Fibroblast of skin of scalp (primary cell): Measurements from ENCODE around the gene COL4A3.

ENCODE experiments used
- DNase-seq: peaks from one replicate; pipeline ENCODE4 v3.0.0-alpha.2; 2013

Gene COL4A3

DNA sequence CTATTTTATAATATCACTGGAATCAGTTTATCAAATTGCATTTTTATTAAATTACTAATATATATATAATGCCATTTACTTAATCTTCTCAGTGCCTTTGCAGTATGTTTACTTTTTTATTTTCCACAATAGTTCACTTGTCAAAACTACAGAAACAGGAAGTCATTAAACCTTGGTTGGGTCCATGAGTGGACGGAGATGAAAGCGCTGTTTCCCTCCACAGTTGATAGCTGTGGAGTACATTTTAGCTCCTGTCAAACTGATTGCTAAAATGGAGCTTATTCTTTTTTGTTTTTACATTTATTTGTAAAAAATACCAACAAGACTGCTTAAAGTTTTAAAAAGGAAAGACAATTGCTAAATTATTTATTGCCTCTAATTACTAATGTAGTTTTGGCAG is 179.8 kb downstream of the COL4A3 start:
- DNase-seq, result no peak

GRCh38 chr2:227347117-227347516 is 182.7 kb downstream of the COL4A3 start:
- DNase-seq, result no peak

DNA sequence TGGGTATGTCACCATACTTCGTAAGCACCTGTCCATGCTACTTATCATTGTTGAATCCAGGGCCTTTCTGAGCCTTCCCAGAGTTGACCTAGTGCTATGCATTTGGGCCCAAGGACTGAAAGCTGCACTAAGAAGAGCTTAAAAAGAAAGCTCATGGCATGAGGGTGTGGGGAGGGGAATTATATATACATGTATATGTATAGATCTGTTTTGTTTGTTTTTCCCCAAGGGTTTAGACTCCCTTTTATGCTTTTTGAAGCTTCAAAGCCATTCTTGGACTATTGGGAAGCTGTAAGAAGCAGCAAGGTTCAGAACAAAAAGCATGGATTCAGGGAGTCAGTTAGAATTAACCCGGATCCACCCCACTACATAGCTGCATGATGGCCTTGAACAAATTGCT is 183.9 kb downstream of the COL4A3 start:
- no peak for DNase-seq

DNA sequence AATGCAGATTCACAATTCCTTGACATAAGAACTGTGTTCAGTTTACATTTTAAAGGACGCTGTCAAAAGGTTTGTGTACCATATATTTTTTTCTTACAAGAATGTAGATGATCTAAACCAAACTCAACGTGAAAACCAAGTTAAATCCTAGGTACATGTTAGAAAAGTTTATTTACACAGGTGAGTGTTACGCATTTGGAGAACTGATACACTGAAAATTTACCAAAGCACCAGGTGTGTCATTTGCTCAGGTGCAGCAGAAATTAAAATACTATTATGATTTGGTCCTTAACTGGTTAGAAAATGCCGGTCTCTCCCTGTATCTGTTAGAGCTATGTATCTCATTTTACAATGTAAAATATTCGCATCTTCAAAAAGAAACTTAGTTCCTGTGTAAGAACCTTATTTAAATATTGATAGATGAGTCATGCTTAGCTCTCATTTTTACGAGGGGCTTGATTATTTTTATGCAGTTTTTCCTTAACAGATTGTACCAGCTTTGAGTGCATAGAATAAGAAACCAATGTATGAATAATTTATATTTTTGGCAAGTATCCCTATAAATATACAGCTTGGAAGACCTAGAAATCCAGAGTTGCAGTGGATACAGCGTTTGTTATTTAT is 185.7 kb downstream of the COL4A3 start:
- no peak for DNase-seq

DNA sequence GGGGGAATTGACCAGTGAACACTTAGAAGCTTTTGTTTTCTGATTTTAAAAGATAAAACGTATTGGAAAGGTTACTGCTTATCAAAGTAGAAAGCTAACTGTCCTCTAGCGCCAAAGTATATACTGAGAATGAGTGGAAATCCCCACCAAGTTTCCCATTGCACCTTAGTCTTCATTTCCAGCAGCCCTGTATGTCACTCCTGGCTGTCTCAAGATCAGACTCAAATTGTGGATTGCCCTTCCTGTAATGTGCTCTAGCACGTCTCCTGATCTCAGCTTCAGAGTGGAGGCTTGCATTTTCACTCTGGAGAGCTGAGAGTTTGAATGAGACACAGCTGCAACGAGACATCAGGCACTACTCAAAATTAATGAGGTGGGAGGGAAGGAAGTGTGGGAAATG is 187.2 kb downstream of the COL4A3 start:
- DNase-seq, result no peak

GRCh38 chr2:227360351-227360750 is 195.9 kb downstream of the COL4A3 start:
- no peak for DNase-seq

DNA sequence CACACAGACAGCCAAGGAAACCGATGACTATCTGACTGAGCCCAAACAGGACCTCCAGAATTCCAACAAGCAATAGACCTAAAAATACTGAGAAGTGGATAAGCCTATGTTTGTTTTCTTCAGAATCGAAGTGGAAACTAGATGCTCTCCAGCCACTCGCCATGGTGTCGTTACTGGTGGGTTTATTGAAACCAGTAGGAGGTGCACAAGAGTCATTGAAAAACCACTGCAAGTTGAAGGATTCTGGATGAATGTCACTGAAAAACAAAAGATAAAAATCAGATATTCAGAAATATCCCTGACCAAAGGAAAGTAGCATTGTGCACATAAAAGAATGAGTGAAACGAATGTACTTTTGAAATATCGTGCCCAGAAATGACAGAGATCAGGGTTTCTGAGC is 199.3 kb downstream of the COL4A3 start:
- no peak for DNase-seq
